Stimulated activated CD4-positive, alpha-beta T cell treated with anti-CD3 and anti-CD28 coated beads, Interleukin-15, amount 100 ng/mL, for 48 hours (primary cell): Measurements from ENCODE around the gene MILR1.
"Not testable (repeated sequence)": the region's sequence is repeated elsewhere in the genome, so short reads cannot be mapped to it uniquely, and the experiment has no call there.

Experiments used
- DNase-seq, 2 donors: peaks; one replicate each; pipeline ENCODE4 v3.0.0-alpha.2; 2020; ENCODE audit warnings: low read depth in 2 of 2

Gene MILR1

DNA sequence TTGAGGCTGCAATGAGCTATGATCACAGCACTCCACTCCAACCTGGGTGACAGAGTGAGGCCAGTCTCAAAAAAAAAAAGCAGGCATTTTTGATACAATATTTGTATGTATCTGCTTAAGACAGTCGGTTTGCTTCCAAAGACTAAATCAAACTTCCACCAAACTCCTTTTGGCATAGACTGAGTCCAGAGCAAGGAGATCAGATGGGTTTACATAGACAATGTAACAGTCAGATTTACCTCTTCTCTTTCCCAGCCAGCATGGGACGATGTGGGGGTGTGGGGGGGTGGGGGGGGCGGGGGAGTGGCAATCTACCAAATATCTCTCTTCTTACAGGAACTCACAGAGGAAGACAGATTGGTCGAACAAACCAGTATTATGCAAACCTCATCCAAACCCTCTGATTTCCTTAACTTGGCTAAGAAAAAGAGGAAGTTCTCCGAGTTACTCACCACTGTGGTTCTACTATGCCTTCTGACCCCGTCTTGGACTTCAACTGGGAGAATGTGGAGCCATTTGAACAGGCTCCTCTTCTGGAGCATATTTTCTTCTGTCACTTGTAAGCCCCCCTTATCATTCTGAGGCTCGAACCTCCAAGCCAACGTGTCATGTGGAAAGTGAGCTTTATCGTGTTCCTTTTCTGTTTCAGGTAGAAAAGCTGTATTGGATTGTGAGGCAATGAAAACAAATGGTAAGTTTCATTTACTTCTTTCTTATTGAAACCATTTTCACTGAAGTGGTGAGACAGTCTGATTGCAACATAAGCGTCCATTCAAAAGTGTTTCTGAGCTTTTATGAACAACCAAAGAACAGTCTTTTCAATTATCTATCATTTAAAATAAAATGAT, at the start of gene MILR1:
MILR1 (plus strand) TSS at position 451 of the 848 bp plus-strand sequence; CDS start at position 505, 54 bp downstream.
- DNase-seq, result no peak

GRCh38 chr17:64399767-64400156, 49.2 kb upstream of the MILR1 start:
- no peak for DNase-seq

DNA sequence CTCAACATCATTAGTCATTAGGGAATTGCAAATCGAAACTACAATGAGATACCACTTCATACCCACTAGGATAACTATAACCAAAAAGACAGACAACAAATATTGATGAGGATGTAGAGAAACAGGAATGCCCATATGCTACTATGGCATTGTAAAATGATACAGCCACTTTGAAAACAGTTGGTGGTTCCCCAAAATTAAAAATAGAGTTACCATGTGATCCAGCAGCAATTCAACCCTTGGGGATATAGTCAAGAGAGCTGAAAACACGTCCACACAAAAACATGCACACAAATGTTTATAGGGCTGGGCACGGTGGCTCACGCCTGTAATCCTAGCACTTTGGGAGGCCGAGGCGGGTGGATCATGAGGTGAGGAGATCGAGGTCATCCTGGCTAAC, 48.3 kb upstream of the MILR1 start:
- DNase-seq, result no peak

- DNase-seq, result no peak
Observed at GRCh38 chr17:64401244-64401860, 47.6 kb upstream of the MILR1 start.

- no peak for DNase-seq
Observed at GRCh38 chr17:64401941-64402340, 47.0 kb upstream of the MILR1 start.

DNA sequence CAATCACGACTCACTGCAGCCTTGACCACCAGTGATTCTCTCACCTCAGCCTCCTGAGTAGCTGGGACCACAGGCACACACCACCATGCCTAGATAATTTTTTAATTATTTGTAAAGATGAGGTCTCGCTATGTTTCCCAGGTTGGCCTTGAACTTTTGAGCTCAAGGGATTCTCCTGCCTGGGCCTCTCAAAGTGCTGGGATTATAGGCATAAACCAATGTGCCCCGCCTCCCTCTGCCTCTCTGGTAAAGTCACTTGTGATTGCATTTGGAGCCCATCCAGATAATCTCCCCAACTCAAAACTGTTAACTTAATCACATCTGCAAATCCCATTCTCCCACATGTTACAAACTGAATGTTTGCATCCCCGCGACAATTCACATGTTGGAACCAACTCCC, 46.4 kb upstream of the MILR1 start:
- no peak for DNase-seq

- DNase-seq, result no peak
Observed at GRCh38 chr17:64403881-64404460, 44.9 kb upstream of the MILR1 start.

- DNase-seq, result no peak
Observed at GRCh38 chr17:64406321-64407200, 42.4 kb upstream of the MILR1 start.

GRCh38 chr17:64410750-64411490, 38.0 kb upstream of the MILR1 start:
- DNase-seq, result no peak

DNA sequence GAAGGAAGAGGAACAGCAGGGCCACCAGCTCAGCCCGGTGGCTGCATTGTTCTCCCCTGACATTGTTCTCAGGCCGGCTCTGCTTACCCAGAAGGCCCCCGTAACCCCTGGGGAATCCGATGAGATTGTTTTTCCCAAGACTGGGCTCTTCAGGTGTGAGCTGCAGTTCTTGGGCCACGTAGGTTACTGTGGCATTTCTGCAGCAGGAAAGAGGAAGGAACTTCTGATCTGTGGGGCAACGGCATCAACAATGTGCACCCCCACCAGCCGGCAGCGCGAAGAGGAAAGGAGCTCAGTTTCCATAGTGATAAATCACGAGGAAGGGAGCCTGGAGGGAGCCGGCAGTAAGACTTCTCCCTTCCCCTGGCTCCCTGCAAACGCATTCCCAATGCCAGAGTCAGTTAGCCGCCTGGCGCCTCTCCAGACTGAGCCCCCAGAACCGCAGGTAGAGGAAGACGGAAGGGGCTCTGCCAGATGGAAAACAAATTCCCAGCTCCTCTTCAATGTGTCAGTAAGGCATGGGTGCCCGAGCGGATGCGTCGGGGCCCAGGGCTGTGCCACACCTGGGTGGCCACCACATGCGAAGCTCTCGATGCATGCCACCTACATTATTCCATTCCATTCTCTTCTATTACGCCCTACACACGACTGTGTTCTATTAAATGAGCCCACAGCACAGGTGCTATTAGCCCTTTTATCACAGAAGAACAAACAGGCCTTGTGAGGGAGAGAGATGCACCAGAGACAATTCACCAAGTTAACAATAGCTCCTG, 36.7 kb upstream of the MILR1 start:
- no peak for DNase-seq

DNA sequence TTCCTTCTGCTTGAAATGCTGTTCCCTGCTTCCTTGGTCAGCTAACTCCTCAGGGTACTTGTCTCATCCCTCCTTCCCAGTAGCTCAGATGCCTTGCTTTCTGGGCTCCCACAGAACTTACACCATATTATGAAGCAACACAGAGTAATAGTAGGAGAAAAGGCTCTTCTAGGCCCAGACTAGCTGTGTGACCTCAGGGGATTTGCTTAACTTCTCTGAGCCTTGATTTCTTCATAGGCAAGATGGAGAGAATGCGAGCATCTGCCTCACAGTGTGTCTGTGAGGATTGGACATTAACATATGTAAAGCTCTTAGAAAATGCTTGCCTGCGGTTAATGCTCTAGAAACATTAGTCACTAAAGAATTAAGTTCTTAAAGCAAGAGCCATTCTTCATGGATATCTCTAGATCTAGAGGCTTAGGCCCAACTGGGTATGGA, 36.0 kb upstream of the MILR1 start:
- DNase-seq, result no peak

DNA sequence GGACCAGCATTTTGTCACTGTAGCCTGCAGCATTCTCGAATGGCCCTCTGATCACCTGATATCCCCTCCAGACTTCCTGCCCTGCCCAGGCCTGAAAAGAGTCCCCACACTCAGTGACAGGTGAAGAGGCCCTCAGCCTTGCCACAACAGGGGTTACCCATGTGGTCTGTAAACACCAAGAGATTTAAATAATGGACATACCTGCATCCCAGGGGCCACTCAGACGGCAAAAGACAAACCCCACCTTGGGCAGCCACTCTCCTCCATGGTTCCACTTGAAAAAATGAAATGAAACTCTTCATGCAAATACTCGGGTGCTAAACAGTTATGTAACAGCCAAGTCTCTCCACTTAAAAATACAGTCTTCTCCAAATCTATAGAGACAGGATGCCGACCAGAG, 35.4 kb upstream of the MILR1 start:
- no peak for DNase-seq

DNA sequence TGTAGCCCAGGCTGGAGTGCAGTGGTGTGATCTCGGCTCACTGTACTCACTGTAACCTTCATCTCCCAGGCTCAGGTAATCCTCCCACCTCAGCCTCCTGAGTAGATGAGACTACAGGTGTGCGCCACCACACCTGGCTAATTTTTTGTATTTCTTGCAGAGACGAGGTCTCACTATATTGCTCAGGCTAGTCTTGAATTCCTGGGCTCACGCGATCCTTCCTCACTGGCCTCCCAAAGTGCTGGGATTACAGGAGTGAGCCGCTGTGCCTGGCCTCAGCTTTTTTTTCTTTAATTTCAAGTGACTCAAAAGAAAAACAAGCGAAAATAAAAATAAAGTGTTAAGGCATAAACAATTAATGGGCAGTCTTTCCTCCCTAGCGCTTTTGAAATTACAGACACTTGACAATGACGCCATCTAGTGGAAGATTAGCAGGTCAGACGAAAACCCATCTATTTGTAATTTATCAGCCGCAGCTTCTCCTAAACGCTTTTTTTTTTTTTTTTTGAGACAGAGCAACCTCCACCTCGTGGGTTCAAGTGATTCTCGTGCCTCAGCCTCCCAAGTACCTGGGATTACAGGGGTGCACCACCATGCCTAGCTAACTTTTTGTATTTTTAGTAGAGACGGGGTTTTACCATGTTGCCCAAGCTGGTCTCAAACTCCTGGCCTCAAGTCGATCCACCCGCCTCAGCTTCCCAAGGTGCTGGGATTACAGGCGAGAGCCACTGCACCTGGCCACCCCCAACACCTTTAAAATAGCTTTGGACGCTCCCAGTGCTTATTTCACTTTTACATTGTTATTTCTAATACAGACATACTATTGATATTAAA, 30.2 kb upstream of the MILR1 start:
- no peak for DNase-seq

DNA sequence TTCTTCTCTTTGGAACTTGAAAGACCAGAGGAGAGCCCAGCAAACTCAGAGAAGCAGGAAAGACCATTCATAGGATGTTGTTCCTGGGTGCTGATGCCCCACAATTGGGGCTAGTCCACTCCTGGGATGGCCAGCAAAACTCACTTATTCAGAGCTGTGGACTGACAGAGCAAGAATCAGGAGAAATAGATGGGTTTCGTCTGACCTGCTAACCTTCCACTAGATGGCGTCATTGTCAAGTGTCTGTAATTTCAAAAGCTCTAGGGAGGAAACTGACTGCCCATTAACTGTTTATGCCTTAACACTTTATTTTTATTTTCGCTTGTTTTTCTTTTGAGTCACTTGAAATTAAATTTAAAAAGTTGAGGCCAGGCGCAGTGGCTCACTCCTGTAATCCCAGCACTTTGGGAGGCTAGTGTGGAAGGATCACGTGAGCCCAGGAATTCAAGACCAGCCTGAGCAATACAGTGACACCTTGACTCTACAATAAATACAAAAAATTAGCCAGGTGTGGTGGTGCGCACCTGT, 28.7 kb upstream of the MILR1 start:
- DNase-seq, result no peak

- DNase-seq, result not testable (repeated sequence)
Observed at GRCh38 chr17:64422121-64422520, 26.8 kb upstream of the MILR1 start.

DNA sequence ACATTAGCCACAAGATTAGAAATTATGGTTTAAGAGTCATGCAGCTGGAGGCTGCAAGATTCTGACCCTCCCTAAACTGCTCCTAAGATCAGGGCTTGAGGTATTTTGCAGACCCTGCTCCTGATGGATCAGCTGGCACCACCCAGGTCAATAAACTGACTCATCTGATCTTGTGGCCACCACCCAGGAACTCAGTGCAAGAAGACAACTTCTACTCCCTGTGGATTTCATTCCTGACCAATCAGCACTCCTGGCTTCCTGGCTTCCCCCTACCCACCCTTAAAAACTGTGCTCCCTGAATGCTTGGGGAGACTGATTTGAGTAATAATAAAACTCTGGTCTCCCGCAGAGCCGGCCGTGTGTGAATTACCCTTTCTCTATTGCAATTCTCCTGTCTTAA, 25.0 kb upstream of the MILR1 start:
- DNase-seq, result no peak

DNA sequence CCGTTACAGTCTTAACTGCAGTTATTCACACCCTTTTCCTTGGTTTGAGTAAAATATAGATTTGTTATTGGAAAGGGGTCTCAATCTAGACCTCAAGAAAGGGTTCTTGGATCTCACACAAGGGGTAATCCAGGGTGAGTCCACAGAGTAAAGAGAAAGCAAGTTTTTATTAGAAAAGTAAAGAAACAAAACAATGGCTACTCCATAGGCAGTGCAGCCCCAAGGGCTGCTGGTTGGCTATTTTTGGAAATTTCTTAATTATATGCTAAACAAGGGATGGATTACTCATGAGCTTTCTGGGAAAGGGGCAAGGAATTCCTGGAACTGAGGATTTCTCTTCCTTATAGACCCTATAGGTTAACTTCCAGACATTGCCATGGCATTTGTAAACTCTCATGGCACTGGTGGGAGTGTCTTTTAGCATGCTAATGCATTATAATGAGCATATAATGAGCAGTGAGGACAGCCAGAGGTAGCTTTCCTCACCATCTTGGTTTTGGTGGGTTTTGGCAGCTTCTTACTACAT, 24.5 kb upstream of the MILR1 start:
- no peak for DNase-seq

GRCh38 chr17:64425191-64425590, 23.7 kb upstream of the MILR1 start:
- DNase-seq, result no peak

DNA sequence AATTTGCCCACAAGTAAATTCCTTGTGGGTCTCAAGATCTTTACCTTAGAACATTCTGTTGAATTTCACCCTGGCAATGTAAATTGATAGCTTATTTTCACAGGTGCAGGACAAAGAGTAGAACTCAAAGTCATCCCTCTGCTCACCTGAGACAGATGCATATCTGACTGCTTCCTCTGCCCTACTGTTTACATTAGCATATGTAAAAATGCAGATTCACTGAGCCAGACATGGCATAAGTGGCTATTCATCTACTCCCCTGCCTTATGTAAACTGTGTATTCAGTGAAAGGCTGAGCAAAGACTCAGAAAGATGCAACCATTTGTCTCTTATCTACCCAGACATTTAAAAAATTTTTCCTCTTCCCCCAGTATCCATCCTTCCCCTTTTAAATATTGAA, 22.3 kb upstream of the MILR1 start:
- DNase-seq, result no peak
